Prostate gland (tissue), 2 donors: ENCODE data around the gene NCOA3.
"Not testable (repeated sequence)": the region's sequence is repeated elsewhere in the genome, so short reads cannot be mapped to it uniquely, and the experiment has no call there.

Source experiments
- POLR2A ChIP-seq: fragments of 450-650 bp; IDR thresholded peaks from one replicate; pipeline ENCODE4 v1.6.1; 2016; ENCODE audit warnings: antibody characterized with exemption, mild to moderate bottlenecking
- POLR2AphosphoS5 ChIP-seq: sonication (generic); formaldehyde crosslinking; IDR thresholded peaks from one replicate; pipeline ENCODE4 v1.6.1; 2017; ENCODE audit warnings: antibody characterized with exemption
- TF ChIP-seq, protein P1 (sequence below), 4 experiments: fragments of 200-600 bp in 2 of 4; fragments of 450-650 bp in 2 of 4; sonication (generic) in 2 of 4; IDR thresholded peaks; 1 replicate in 3 of 4; 2 replicates in 1 of 4; pipeline ENCODE4 v1.5.1; 2016 to 2019; ENCODE audit warnings: antibody characterized with exemption in 4 of 4, mild to moderate bottlenecking in 2 of 4, moderate library complexity in 2 of 4

DNA sequence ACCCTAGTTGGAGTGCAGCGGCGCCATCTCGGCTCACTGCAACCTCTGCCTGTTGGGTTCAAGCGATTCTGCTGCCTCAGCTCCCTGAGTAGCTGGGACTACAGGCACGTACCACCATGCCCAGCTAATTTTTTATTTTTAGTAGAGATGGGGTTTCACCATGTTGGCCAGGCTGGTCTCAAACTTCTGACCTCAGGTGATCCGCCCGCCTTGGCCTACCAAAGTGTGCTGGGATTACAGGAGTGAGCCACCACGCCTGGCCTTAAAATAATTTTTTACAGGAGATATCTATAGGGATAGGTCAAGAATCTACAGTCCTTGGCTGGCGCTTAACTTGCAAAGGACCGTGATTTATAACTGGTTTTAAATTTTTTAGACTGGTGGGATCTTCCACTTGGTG is 93.5 kb downstream of the NCOA3 start:
- TF ChIP-seq, protein P1, sequence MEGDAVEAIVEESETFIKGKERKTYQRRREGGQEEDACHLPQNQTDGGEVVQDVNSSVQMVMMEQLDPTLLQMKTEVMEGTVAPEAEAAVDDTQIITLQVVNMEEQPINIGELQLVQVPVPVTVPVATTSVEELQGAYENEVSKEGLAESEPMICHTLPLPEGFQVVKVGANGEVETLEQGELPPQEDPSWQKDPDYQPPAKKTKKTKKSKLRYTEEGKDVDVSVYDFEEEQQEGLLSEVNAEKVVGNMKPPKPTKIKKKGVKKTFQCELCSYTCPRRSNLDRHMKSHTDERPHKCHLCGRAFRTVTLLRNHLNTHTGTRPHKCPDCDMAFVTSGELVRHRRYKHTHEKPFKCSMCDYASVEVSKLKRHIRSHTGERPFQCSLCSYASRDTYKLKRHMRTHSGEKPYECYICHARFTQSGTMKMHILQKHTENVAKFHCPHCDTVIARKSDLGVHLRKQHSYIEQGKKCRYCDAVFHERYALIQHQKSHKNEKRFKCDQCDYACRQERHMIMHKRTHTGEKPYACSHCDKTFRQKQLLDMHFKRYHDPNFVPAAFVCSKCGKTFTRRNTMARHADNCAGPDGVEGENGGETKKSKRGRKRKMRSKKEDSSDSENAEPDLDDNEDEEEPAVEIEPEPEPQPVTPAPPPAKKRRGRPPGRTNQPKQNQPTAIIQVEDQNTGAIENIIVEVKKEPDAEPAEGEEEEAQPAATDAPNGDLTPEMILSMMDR (IDR thresholded peaks at IDR 0.05) = not testable (repeated sequence)
- TF ChIP-seq POLR2A, POLR2AphosphoS5: not testable (repeated sequence)
